Frontal cortex (tissue), 4 donors: ENCODE data around the gene RBMS3. TPM values are rescaled to one million over a fixed set of nuclear protein-coding genes. Genes with fewer than 3 reads are reported as not detected.
A peak's percentile ranks its signal among the peaks of the same experiment; 100 is the strongest.
"Not testable (repeated sequence)": the region's sequence is repeated elsewhere in the genome, so short reads cannot be mapped to it uniquely, and the experiment has no call there.

ENCODE experiments used
- DNase-seq, 2 donors: peaks; one replicate each; pipeline ENCODE4 v3.0.0; 2012; ENCODE audit warnings: low spot score in 2 of 2
- FAIRE-seq: peaks from 2 replicates; lab custom pipeline; 2012; peaks lifted over from hg19 to GRCh38; lab: Jason Lieb, UNC
- total RNA-seq: library from RNA; depleted of rRNA; stranded (reverse); fragments of >200 nt; gene quantifications from one replicate; pipeline ENCODE4 v1.2.3, GENCODE V29; 2014
- donor health status: control.
- donor health status: control.
- donor health status: control.

RBMS3 gene
- total RNA-seq, 1 donor from 2014 or later, result 11.4 TPM

GRCh38 chr3:29302619-29303018, 21.7 kb downstream of the RBMS3 start:
- DNase-seq (no peak), FAIRE-seq (no peak)

GRCh38 chr3:29307295-29307694, 26.4 kb downstream of the RBMS3 start:
- no peak for FAIRE-seq
- no peak for DNase-seq

- FAIRE-seq (no peak), DNase-seq (no peak)
Observed at GRCh38 chr3:29310865-29311264, 30.0 kb downstream of the RBMS3 start.

DNA sequence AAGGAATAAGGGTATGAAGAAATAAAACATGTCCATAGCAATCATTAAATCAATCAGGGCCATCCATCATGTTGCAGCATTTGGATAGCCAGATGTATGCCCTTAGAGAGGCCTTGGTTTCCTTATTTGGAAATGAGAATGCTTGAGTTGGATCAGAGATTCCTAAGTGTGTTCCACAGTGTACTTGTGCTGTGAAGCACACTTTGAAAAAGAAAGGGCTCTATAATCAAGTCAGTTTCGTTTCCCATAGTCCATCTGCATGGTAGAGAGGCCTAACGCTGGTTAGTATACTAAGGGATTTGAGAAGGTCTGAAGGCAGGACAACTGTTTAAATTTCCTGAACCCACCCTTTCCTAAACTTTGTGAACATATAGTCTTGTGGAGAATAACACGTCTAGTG, 30.9 kb downstream of the RBMS3 start:
- DNase-seq (no peak), FAIRE-seq (no peak)

DNA sequence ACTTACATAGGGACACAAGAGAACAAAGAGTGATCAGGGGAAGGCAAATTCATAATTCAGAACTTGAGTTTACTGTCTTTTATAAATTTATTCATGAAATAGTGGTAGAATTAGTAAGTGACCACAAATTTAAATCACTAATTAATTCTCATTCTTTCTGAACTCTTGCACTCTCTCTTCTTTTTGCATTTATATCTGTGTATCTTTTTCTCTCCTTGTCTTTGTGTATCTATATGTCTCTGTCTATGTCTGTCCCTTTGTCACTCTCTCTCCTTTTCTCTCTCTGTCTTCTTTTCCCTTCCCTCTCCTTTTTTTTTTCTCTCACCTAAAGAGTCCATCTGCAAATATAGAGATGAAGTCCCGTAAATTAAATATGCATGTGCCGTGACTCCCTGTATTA, 31.5 kb downstream of the RBMS3 start:
- DNase-seq (no peak), FAIRE-seq (no peak)

- FAIRE-seq (no peak), DNase-seq (no peak)
Observed at GRCh38 chr3:29312960-29313452, 32.1 kb downstream of the RBMS3 start.

DNA sequence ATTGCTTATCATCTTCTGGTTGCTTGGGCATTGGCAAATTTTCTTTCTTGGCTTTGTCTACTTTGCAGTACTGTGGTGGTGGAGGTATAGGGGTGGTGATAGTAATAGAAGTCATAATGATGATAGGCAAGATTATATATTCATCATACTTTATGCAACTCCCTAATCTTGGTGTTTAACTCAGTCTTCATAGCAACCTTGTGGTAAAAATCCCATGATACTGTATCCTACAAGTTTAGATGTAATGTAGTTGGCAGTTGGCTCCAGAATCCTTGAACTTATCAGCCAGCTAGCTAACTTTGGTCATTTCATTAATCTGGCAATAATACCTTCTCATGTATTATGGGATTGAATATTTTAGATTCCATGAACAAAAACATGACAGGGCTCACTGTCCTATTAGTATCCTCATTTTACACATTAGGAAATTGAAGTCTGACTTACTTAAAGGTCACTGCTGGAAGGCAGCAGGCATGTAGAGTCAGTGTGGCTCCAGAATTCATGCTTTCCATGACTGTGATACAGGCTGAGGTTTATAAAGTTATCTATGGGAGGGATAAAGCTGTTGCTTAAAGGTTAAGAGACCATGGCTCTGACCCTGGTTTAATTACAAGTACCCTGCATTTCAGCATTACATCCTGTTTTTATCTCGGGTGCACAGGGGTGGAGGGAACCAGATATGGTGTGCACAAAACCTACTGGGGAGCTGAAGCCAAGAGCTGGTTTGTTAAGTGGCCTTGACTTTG, 33.3 kb downstream of the RBMS3 start:
- DNase-seq (no peak), FAIRE-seq (no peak)

DNA sequence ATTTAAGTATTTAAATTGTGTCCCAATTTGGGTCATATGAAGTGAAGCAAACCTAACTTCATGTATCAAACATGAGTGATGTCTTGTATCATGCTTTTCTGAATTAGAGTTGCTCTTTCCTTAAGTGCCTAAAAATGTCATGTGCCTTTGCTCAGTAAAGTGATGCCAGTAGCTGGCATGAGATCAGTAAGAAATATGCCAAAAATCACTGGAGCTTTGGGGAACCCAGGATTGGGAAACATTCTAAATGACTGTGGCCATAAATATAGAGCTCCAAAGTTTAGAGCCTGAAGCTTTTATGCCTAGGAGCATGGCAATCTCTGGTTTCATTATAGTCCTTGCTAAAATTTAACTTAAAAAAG, 33.8 kb downstream of the RBMS3 start:
- FAIRE-seq (no peak), DNase-seq (no peak)

DNA sequence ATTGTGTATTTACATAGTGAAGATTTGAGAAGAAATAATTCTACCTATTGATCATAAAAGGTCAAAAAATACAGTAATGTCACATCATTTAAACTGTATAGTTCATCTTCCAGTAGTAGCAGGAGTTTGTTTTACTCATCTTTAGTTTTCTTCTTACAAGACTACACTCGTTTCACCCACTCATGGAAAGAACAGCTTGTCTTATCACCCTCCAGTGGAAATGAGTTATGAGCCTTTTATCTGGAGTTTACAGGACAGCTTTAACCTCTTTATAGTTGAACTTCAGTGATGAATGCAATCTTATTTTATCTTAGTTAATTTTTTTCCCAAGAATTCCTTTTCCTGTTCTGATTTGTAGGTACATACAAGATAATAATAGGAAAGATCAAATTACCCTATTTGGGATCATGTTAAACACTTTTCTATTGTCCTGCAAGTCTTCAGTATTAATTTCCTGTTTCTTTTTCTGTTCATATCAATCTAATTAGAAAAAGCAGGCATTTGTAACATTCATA, 36.8 kb downstream of the RBMS3 start:
- DNase-seq (no peak), FAIRE-seq (peak; percentile 37)

- FAIRE-seq (no peak), DNase-seq (no peak)
Observed at GRCh38 chr3:29318251-29318650, 37.4 kb downstream of the RBMS3 start.

GRCh38 chr3:29319262-29319661, 38.4 kb downstream of the RBMS3 start:
- FAIRE-seq, result no peak
- no peak for DNase-seq

DNA sequence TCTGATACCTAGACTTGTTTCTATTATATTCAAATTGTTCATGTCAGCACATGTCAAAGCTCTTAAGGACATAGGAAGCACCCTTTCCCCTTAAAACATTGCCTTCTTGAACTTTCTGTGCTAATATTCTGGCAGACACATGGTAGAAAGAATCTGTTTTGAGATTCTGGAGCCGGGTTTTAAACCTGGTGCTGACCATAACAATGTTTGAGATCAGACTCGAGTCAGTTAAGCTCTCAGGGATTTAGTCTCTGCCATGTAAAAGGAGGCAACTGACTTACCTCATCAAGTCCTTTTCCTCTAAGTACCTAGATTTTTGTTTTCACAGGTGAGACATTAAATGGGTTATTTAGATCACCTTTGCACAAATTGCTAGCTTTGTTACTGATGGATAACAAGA, 38.9 kb downstream of the RBMS3 start:
- DNase-seq, result no peak
- FAIRE-seq, result no peak

GRCh38 chr3:29322586-29322985, 41.7 kb downstream of the RBMS3 start:
- FAIRE-seq, result no peak
- no peak for DNase-seq

- DNase-seq (no peak), FAIRE-seq (no peak)
Observed at GRCh38 chr3:29324180-29324651, 43.3 kb downstream of the RBMS3 start.

DNA sequence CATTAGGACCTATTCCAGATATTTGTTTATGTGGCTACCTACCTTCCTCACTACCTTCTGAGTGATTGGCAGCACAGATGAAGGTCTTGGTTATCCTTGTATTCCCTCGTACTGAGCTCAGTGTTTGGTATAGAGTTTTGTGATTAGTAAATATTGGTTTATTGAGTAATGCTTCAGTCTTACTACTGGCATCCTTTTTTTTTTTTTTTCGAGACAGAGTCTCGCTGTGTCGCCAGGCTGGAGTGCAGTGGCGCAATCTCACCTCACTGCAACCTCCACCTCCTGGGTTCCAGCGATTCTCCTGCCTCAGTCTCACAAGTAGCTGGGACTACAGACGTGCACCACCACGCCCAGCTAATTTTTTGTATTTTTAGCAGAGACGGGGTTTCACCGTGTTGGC, 45.7 kb downstream of the RBMS3 start:
- DNase-seq, FAIRE-seq: not testable (repeated sequence)

GRCh38 chr3:29329986-29330890, 49.4 kb downstream of the RBMS3 start:
- no peak for DNase-seq
- FAIRE-seq, result no peak

- no peak for DNase-seq
- FAIRE-seq, result no peak
Observed at GRCh38 chr3:29331035-29331434, 50.2 kb downstream of the RBMS3 start.

DNA sequence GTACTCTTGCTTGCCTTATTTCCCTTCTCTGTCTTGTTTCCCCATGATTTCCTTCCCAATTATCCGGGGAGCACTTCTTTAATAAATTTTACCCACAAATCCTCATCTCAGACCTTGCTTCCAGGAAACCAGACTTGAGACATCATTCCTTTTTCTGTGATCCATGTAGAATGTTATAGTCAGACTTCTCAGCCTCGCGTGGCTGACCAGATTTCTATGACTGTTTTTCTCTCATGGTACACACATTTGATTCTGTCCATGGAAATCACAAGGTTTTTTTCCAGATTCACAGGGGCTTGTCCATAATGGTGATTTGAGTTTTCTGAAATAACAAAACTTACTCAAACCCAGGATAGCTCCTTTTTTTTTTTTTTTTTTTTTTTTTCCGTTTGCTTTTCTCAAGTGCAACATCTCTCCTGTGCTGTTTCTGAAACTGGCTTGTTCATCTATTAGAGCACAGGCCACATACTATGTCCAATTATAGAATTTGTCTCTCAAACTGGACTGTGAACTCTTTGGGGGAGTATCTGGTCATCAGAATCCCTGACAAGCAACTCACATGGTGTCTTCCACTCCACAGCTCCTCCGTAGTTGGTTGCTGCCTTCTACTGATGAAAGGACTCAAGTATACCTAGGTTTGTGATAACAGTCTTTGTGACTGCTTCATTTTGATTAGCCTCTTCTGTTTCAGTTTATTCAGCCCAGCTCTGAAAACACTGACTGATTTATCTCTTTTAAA, 50.8 kb downstream of the RBMS3 start:
- no peak for DNase-seq
- no peak for FAIRE-seq

DNA sequence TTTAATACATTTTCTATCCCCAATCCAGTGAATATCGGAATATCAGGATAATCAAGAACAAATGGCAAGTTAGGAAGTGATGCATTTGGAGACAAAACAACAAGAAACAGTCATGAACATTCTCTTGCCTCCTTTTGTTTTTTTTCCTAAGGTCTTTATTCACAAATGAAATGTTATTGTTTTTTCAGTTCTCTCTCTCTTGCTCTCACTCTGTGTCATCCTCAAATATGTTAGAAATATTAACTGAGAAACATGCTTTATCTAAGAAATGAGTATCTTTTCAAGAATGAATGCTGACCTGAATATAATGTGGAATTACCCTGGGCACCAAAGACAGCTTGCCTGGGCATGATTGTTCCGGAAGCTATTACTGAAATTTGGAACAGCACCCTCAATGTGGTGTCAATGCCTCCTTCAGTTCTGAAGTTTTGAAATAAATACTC, 51.3 kb downstream of the RBMS3 start:
- no peak for DNase-seq
- no peak for FAIRE-seq

DNA sequence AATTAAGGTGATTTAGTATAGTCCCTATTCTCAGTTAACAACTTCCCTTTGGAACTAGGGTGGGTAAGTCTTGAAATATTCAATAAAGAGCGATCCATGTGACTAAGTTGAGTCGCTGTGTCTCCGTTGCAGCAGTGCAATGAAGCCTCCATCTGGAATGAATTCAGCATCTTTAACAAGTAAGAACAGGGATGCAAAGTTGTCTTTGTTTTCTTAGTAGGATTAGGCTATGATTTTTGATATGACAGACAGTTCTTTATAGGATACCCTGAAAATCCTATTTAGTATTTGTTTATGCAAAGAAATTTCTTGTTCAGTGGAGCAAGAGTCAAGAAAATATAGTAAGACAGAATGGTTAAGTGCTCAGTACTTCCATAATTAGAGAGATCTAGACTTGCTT, 52.7 kb downstream of the RBMS3 start:
- DNase-seq, result no peak
- no peak for FAIRE-seq
